Measurements from ENCODE around the gene AGPS.

DNA sequence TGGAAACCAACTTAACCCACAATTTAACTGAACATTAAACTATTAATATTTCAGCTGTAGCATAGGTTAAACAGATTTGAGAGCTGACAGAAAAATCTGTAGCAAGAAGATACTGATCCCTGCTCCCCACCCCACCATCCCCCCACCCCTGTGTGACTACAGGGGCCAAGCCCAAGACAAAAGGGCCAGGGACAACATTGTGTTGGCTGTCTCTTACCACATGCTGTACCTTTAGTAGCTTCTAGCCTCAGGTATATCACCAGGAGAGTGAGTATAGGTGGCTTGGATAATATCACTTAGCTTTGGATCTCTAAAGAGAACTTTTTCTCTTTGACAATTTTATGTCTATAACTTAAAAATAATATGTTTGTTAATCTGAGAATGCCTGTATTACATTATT lies 140.7 kb downstream of the AGPS start:
- TF ChIP-seq CTCF (IDR thresholded peaks at IDR 0.05) (no peak), POLR2A (IDR thresholded peaks at IDR 0.05) (no peak)
